ENCODE results near the gene SPSB1.

DNA sequence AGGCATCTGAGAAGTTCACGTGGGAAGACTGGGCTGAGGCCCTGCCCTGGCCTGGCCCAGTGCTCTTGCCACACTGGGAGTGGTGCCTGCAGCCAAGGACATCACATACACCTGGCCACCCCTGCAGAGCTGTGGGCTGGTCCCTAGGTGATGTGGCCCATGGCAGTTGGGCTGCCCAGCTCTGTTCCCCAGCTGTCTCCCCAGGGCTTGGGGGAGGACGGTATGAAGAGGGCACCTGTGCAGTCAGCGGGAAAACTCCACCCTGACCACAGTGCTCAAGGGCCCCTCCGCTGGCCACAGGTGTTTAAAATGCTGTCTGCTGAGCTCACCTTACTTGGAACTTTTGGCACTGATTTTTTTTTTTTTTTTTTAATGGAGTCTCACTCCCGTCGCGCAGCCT is 126.2 kb downstream of the SPSB1 start:
- no peak for TF ChIP-seq RAD21 (conservative IDR thresholded peaks at IDR 0.05)
- TF ChIP-seq EZH2 (IDR thresholded peaks at IDR 0.05; ENCODE audit: borderline replicate concordance, insufficient read depth, low read length, poor library complexity, severe bottlenecking): no peak
- TF ChIP-seq EP300 (conservative IDR thresholded peaks at IDR 0.05; ENCODE audit: poor library complexity, severe bottlenecking): no peak
- TF ChIP-seq, protein P1, sequence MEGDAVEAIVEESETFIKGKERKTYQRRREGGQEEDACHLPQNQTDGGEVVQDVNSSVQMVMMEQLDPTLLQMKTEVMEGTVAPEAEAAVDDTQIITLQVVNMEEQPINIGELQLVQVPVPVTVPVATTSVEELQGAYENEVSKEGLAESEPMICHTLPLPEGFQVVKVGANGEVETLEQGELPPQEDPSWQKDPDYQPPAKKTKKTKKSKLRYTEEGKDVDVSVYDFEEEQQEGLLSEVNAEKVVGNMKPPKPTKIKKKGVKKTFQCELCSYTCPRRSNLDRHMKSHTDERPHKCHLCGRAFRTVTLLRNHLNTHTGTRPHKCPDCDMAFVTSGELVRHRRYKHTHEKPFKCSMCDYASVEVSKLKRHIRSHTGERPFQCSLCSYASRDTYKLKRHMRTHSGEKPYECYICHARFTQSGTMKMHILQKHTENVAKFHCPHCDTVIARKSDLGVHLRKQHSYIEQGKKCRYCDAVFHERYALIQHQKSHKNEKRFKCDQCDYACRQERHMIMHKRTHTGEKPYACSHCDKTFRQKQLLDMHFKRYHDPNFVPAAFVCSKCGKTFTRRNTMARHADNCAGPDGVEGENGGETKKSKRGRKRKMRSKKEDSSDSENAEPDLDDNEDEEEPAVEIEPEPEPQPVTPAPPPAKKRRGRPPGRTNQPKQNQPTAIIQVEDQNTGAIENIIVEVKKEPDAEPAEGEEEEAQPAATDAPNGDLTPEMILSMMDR (IDR thresholded peaks at IDR 0.05; ENCODE audit: poor library complexity, severe bottlenecking): no peak
- TF ChIP-seq, protein P2, sequence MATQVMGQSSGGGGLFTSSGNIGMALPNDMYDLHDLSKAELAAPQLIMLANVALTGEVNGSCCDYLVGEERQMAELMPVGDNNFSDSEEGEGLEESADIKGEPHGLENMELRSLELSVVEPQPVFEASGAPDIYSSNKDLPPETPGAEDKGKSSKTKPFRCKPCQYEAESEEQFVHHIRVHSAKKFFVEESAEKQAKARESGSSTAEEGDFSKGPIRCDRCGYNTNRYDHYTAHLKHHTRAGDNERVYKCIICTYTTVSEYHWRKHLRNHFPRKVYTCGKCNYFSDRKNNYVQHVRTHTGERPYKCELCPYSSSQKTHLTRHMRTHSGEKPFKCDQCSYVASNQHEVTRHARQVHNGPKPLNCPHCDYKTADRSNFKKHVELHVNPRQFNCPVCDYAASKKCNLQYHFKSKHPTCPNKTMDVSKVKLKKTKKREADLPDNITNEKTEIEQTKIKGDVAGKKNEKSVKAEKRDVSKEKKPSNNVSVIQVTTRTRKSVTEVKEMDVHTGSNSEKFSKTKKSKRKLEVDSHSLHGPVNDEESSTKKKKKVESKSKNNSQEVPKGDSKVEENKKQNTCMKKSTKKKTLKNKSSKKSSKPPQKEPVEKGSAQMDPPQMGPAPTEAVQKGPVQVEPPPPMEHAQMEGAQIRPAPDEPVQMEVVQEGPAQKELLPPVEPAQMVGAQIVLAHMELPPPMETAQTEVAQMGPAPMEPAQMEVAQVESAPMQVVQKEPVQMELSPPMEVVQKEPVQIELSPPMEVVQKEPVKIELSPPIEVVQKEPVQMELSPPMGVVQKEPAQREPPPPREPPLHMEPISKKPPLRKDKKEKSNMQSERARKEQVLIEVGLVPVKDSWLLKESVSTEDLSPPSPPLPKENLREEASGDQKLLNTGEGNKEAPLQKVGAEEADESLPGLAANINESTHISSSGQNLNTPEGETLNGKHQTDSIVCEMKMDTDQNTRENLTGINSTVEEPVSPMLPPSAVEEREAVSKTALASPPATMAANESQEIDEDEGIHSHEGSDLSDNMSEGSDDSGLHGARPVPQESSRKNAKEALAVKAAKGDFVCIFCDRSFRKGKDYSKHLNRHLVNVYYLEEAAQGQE (IDR thresholded peaks at IDR 0.05; ENCODE audit: borderline replicate concordance): no peak
- TF ChIP-seq POLR2AphosphoS5 (IDR thresholded peaks at IDR 0.05): no peak
- TF ChIP-seq TAF1 (IDR thresholded peaks at IDR 0.05; ENCODE audit: low read depth): no peak

All from neural cell (in vitro differentiated cells).